Liver (tissue), 9 donors: Measurements from ENCODE around the gene INPP5A. TPM values are rescaled to one million over a fixed set of nuclear protein-coding genes. Genes with fewer than 3 reads are reported as not detected.

ENCODE experiments used
- DNase-seq: peaks from one replicate; pipeline ENCODE4 v3.0.0-alpha.2; 2017; ENCODE audit warnings: low spot score
- H3K27ac ChIP-seq, 2 donors: one replicate each; pipeline ENCODE4 v1.7.0; 2013; ENCODE audit warnings: inconsistent platforms in 2 of 2, low read length in 2 of 2, control low read depth in 1 of 2, low read depth in 1 of 2, mild to moderate bottlenecking in 1 of 2
- H3K27me3 ChIP-seq, 4 donors: one replicate each; pipeline versions ENCODE4 v1.6.1 to v1.7.0; 2013; ENCODE audit warnings: low read length in 3 of 4, inconsistent platforms in 1 of 4, mild to moderate bottlenecking in 1 of 4, moderate library complexity in 1 of 4; ENCODE audit not compliant: control insufficient read depth in 4 of 4, insufficient read depth in 4 of 4
- H3K36me3 ChIP-seq, 4 donors: one replicate each; pipeline versions ENCODE4 v1.6.1 to v1.7.0; 2013; ENCODE audit warnings: low read length in 3 of 4, mild to moderate bottlenecking in 3 of 4, low read depth in 1 of 4, moderate library complexity in 1 of 4; ENCODE audit not compliant: control insufficient read depth in 4 of 4, insufficient read depth in 3 of 4
- H3K4me1 ChIP-seq, 4 donors: one replicate each; pipeline versions ENCODE4 v1.6.1 to v1.7.0; 2013; ENCODE audit warnings: low read length in 3 of 4, mild to moderate bottlenecking in 3 of 4, moderate library complexity in 1 of 4; ENCODE audit not compliant: control insufficient read depth in 4 of 4, insufficient read depth in 4 of 4
- H3K4me3 ChIP-seq, 3 donors: one replicate each; pipeline versions ENCODE4 v1.6.1 to v1.7.0; 2013; ENCODE audit warnings: low read length in 3 of 3, control low read depth in 1 of 3, low read depth in 1 of 3, mild to moderate bottlenecking in 1 of 3
- H3K9ac ChIP-seq, 2 donors: one replicate each; pipeline ENCODE4 v1.7.0; 2013; ENCODE audit warnings: low read length in 2 of 2, mild to moderate bottlenecking in 2 of 2, moderate library complexity in 2 of 2, control low read depth in 1 of 2, low read depth in 1 of 2
- H3K9me3 ChIP-seq, 4 donors: one replicate each; pipeline versions ENCODE4 v1.6.1 to v1.7.0; 2013; ENCODE audit warnings: low read length in 3 of 4; ENCODE audit not compliant: control insufficient read depth in 4 of 4
- ATF3 ChIP-seq: IDR thresholded peaks from 2 replicates; pipeline ENCODE4 v1.6.1; 2016; ENCODE audit warnings: antibody characterized with exemption
- EGR1 ChIP-seq, 2 donors: IDR thresholded peaks; 2 replicates each; pipeline ENCODE4 v1.6.1; 2016 to 2018; ENCODE audit warnings: antibody characterized with exemption in 2 of 2, low read depth in 2 of 2
- FOXA1 ChIP-seq: IDR thresholded peaks from 2 replicates; pipeline ENCODE4 v1.6.1; 2016; ENCODE audit warnings: antibody characterized with exemption
- FOXA2 ChIP-seq: IDR thresholded peaks from 2 replicates; pipeline ENCODE4 v1.6.1; 2016; ENCODE audit warnings: antibody characterized with exemption
- GABPA ChIP-seq, 2 donors: IDR thresholded peaks in 1 of 2; conservative IDR thresholded peaks in 1 of 2; 2 replicates each; pipeline ENCODE4 v1.6.1; 2016; ENCODE audit warnings: antibody characterized with exemption in 2 of 2, mild to moderate bottlenecking in 1 of 2, moderate library complexity in 1 of 2
- HNF4A ChIP-seq, 2 donors: conservative IDR thresholded peaks; 2 replicates each; pipeline ENCODE4 v1.6.1; 2016; ENCODE audit warnings: antibody characterized with exemption in 2 of 2, mild to moderate bottlenecking in 2 of 2
- HNF4G ChIP-seq: IDR thresholded peaks from 2 replicates; pipeline ENCODE4 v1.6.1; 2016; ENCODE audit warnings: antibody characterized with exemption
- JUND ChIP-seq, 2 donors: IDR thresholded peaks; 2 replicates each; pipeline ENCODE4 v1.6.1; 2016; ENCODE audit warnings: antibody characterized with exemption in 2 of 2
- MAX ChIP-seq: IDR thresholded peaks from 2 replicates; pipeline ENCODE4 v1.6.1; 2016; ENCODE audit warnings: antibody characterized with exemption
- NR2F2 ChIP-seq: IDR thresholded peaks from 2 replicates; pipeline ENCODE4 v1.6.1; 2016; ENCODE audit warnings: antibody characterized with exemption
- RAD21 ChIP-seq, 2 donors: IDR thresholded peaks; 2 replicates each; pipeline ENCODE4 v1.6.1; 2016; ENCODE audit warnings: antibody characterized with exemption in 2 of 2, mild to moderate bottlenecking in 2 of 2
- REST ChIP-seq: IDR thresholded peaks from 2 replicates; pipeline ENCODE4 v1.6.1; 2016; ENCODE audit warnings: antibody characterized with exemption, mild to moderate bottlenecking
- RXRA ChIP-seq, 2 donors: IDR thresholded peaks; 2 replicates each; pipeline ENCODE4 v1.6.1; 2017 to 2018; ENCODE audit warnings: antibody characterized with exemption in 2 of 2, mild to moderate bottlenecking in 1 of 2
- SP1 ChIP-seq: IDR thresholded peaks from 2 replicates; pipeline ENCODE4 v1.6.1; 2018; ENCODE audit warnings: antibody characterized with exemption, mild to moderate bottlenecking
- TAF1 ChIP-seq: conservative IDR thresholded peaks from 2 replicates; pipeline ENCODE4 v1.6.1; 2016; ENCODE audit warnings: antibody characterized with exemption, mild to moderate bottlenecking
- YY1 ChIP-seq: IDR thresholded peaks from 2 replicates; pipeline ENCODE4 v1.6.1; 2016; ENCODE audit warnings: antibody characterized with exemption, mild to moderate bottlenecking
- ZBTB33 ChIP-seq: IDR thresholded peaks from 2 replicates; pipeline ENCODE4 v1.6.1; 2016; ENCODE audit warnings: antibody characterized with exemption
- WGBS: extraction: QIAGEN DNeasy Blood & Tissue Kit; methylation state at CpG from one replicate; pipeline ENCODE4 v1.1.7; 2013; 5-methylcytosine and 5-hydroxymethylcytosine counted together
- polyA plus RNA-seq, 2 donors: library from polyadenylated mRNA; stranded (reverse) in 1 of 2; unstranded in 1 of 2; fragments of 200-250 nt in 1 of 2; fragments of >200 nt in 1 of 2; fragmentation: Nextera tagmentation in 1 of 2; extraction: Ambion mirVana in 1 of 2; gene quantifications; one replicate each; pipeline versions ENCODE4 v1.2.1 to v1.2.3, GENCODE V29; 2013 to 2015
- total RNA-seq, 2 donors: library from RNA; depleted of rRNA; stranded (reverse); fragments of >200 nt; gene quantifications; one replicate each; pipeline ENCODE4 v1.2.3, GENCODE V29; 2014
- donor health status: healthy.
- donor health status: healthy.
- donor health status: healthy.
- donor health status: healthy.
- donor health status: healthy.

INPP5A gene
- total and polyA plus RNA-seq, 4 donors: 4.3 to 26.5 (median 10.9) TPM

GRCh38 chr10:132684164-132684891, 146.7 kb downstream of the INPP5A start:
- Histone ChIP-seq H3K9ac (no peak overlapping the region), H3K4me1 (no peaks in the 10 kb centered on the region), H3K27me3 (no peaks in the 10 kb centered on the region), H3K4me3 (no peak overlapping the region), H3K9me3 (no peaks in the 10 kb centered on the region), H3K36me3 (no peaks in the 10 kb centered on the region), H3K27ac (no peak overlapping the region)
- WGBS: 91% methylated on average over 12 of the region's 12 CpGs
- DNase-seq: no peak
- no peak for TF ChIP-seq SP1
- no peak for TF ChIP-seq NR2F2

- Histone ChIP-seq H3K27ac (no peak overlapping the region), H3K9me3 (no peaks in the 10 kb centered on the region), H3K27me3 (no peaks in the 10 kb centered on the region), H3K36me3 (no peaks in the 10 kb centered on the region), H3K9ac (no peak overlapping the region), H3K4me3 (no peak overlapping the region), H3K4me1 (no peaks in the 10 kb centered on the region)
- DNase-seq: no peak
- no peak for TF ChIP-seq ZBTB33
- no peak for TF ChIP-seq ATF3
- TF ChIP-seq HNF4A (conservative IDR thresholded peaks at IDR 0.05): no peak
- no peak for TF ChIP-seq NR2F2
- no peak for TF ChIP-seq GABPA (IDR thresholded peaks at IDR 0.05 in 1 of 2, conservative IDR thresholded peaks at IDR 0.05 in 1 of 2)
- no peak for TF ChIP-seq FOXA2
- TF ChIP-seq TAF1: no peak
- no peak for TF ChIP-seq YY1
- TF ChIP-seq HNF4G: no peak
- TF ChIP-seq RAD21 (IDR thresholded peaks at IDR 0.05): no peak
- no peak for TF ChIP-seq EGR1 (IDR thresholded peaks at IDR 0.05; ENCODE audit: low read depth in 2 of 2)
- TF ChIP-seq REST: no peak
- no peak for TF ChIP-seq RXRA (IDR thresholded peaks at IDR 0.05)
- no peak for TF ChIP-seq FOXA1
- no peak for TF ChIP-seq MAX
- no peak for TF ChIP-seq JUND (IDR thresholded peaks at IDR 0.05)
- TF ChIP-seq SP1: no peak
- WGBS: 75% methylated on average over 32 of the region's 32 CpGs
These were observed 147.7 kb downstream of the INPP5A start for GRCh38 chr10:132685101-132685891.
